HUES6 (cell line): ENCODE measurements around the gene AGTRAP.

Experiments used
- H3K27ac ChIP-seq: 2 replicates; pipeline ENCODE4 v1.7.0; 2013; ENCODE audit warnings: low read depth, mild to moderate bottlenecking, low read length, inconsistent platforms
- H3K27me3 ChIP-seq: 2 replicates; pipeline ENCODE4 v1.6.1; 2013; ENCODE audit warnings: low read length; ENCODE audit not compliant: control insufficient read depth, insufficient read depth
- H3K36me3 ChIP-seq: 2 replicates; pipeline ENCODE4 v1.6.1; 2013; ENCODE audit warnings: low read length; ENCODE audit not compliant: control insufficient read depth, insufficient read depth
- H3K4me1 ChIP-seq: 2 replicates; pipeline ENCODE4 v1.6.1; 2013; ENCODE audit warnings: low read length; ENCODE audit not compliant: control insufficient read depth, insufficient read depth
- H3K4me3 ChIP-seq: 2 replicates; pipeline ENCODE4 v1.5.1; 2013; ENCODE audit warnings: low read depth, low read length
- H3K9ac ChIP-seq: one replicate; pipeline ENCODE4 v1.6.1; 2013; ENCODE audit warnings: mild to moderate bottlenecking, low read length
- H3K9me3 ChIP-seq: 2 replicates; pipeline ENCODE4 v1.6.1; 2013; ENCODE audit warnings: low read depth, low read length; ENCODE audit not compliant: control insufficient read depth, insufficient read depth

The AGTRAP gene

DNA sequence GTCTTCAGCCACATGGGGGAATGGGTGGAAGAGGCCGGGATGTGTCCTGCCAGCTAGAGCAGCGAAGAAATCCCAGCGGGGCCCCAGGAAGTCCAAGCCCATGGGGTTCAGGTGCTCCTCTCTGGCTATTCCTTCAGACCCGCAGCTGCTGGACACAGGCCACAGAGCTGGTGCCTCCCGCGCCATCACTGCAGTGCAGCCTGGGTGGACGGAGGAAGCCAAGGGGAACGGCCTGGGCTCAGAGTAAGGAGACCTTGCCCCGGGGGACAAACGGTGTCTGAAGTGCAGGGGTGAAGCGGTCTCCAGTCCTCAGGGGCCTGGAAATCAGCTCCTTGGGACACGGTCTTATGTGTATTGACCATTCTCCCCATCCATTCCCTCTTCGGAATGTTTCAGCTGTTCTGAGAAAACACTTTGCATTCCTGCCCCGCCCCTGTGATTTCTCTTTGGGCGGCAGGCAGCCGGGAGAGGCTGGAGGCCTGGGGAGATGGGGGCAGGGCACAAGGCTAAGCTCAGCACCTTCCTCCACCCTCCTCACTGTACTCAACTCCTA is 51.4 kb downstream of the AGTRAP start:
- H3K4me1 ChIP-seq: peaks cover 41% of the 10 kb centered on the region
- H3K9ac ChIP-seq: peak overlapping the region; percentile 66
- H3K27ac ChIP-seq: peak overlapping the region; percentile 72; the same call in 1 of the 2 replicates

DNA sequence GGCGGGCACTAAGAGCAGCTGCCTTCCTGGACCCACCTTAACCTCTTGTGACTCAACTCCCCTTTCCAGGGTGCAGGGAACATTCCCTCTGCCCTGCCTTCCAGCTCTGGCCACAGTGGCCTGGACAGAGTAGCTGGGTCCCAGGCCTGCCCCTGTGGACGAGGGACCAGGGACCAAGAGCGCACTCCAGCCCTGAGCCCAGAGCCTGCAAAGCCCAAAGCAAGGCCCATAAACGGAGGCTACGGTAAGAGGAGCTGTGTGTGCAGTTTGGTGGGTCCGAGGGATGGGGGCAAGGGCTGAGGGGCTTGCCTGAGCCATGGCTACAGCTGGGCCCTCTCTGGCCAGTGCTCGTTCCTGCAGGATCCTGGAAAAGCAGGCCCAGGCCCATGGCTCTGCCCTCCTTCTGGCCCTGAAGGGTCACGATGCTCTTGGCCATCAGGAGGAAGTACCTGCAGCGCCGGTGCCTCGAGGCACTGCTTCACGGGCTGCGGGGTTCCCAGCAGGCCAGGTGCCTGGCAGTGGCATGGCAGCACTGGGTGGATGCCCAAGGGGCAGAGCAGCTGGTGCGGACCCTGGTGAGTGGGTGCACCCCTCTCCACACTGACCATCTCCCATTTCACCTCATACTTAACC is 52.0 kb downstream of the AGTRAP start:
- Histone ChIP-seq H3K4me3 (peak overlapping the region; percentile 38; the same call in 1 of the 2 replicates), H3K27me3 (no peaks in the 10 kb centered on the region), H3K9me3 (no peaks in the 10 kb centered on the region), H3K4me1 (peaks cover 41% of the 10 kb centered on the region), H3K27ac (peak overlapping the region; percentile 6; the same call in 1 of the 2 replicates), H3K9ac (peak overlapping the region; percentile 66), H3K36me3 (peaks cover 32% of the 10 kb centered on the region)

More for the DNA sequence above, 51.4 kb downstream of the AGTRAP start:
- Histone ChIP-seq H3K4me3 (peak overlapping the region; percentile 38; the same call in 1 of the 2 replicates), H3K27me3 (no peaks in the 10 kb centered on the region), H3K36me3 (peaks cover 26% of the 10 kb centered on the region), H3K9me3 (no peaks in the 10 kb centered on the region)

GRCh38 chr1:11788549-11789053 is 52.7 kb downstream of the AGTRAP start:
- no peak overlapping the region for H3K4me3 ChIP-seq
- H3K9me3 ChIP-seq: no peaks in the 10 kb centered on the region
- no peak overlapping the region for H3K27ac ChIP-seq
- H3K27me3 ChIP-seq: no peaks in the 10 kb centered on the region
- H3K9ac ChIP-seq: no peak overlapping the region
- peaks cover 34% of the 10 kb centered on the region for H3K36me3 ChIP-seq
- H3K4me1 ChIP-seq: peaks cover 41% of the 10 kb centered on the region

DNA sequence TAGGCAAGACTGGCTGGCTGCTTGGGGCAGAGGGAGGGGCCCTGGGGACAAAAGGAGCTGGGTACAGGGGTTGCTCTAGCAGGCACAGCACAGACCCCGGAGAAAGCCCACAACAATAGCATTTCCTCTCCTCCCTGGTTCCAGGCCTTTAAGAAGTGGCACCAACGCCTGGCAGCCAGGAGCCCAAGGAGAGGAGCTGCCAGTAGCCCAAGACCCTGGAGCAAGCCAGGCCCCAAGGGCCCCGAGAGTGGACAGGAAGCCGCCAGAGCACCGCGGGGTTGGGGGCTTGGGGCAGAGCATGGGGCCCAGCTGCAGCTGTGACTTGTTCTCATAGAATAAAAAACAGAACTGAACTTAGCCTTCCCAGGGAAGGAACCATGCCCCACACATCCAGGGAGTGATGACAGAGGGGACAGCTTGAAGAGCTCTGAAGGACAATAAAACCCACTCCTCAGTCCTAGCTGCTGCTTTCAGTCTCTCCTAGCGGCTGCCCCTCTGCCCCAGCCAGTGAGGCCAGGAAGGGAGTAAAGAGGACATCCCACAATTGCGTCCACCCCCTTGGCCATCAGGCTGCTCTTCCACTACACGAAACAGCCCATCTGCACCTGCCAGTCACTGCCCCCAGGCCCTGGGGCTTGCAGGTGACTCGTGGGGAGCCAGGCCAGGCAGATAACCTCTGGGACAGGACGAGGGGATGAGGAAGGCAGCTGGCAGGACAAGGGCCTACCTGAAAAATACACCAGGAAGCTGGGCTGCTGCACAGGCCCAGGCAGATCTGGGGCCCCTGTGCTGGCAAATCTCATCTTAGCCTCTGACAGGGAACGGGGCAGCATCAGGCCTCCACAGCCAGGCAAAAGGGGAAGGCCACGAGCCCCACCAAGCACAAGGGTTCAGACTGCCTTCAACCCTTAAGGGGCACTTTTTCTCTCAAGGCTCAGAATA is 53.5 kb downstream of the AGTRAP start:
- Histone ChIP-seq H3K9ac (peak overlapping the region; percentile 7), H3K4me3 (no peak overlapping the region), H3K27me3 (no peaks in the 10 kb centered on the region), H3K27ac (no peak overlapping the region; the same call in 1 of the 2 replicates), H3K4me1 (peaks cover 38% of the 10 kb centered on the region), H3K9me3 (no peaks in the 10 kb centered on the region), H3K36me3 (peaks cover 42% of the 10 kb centered on the region)

GRCh38 chr1:11790101-11790879 is 54.4 kb downstream of the AGTRAP start:
- no peak overlapping the region for H3K9ac ChIP-seq
- H3K36me3 ChIP-seq: peaks cover 51% of the 10 kb centered on the region
- H3K9me3 ChIP-seq: no peaks in the 10 kb centered on the region
- H3K27me3 ChIP-seq: no peaks in the 10 kb centered on the region
- no peak overlapping the region for H3K27ac ChIP-seq
- peaks cover 30% of the 10 kb centered on the region for H3K4me1 ChIP-seq
- no peak overlapping the region for H3K4me3 ChIP-seq

DNA sequence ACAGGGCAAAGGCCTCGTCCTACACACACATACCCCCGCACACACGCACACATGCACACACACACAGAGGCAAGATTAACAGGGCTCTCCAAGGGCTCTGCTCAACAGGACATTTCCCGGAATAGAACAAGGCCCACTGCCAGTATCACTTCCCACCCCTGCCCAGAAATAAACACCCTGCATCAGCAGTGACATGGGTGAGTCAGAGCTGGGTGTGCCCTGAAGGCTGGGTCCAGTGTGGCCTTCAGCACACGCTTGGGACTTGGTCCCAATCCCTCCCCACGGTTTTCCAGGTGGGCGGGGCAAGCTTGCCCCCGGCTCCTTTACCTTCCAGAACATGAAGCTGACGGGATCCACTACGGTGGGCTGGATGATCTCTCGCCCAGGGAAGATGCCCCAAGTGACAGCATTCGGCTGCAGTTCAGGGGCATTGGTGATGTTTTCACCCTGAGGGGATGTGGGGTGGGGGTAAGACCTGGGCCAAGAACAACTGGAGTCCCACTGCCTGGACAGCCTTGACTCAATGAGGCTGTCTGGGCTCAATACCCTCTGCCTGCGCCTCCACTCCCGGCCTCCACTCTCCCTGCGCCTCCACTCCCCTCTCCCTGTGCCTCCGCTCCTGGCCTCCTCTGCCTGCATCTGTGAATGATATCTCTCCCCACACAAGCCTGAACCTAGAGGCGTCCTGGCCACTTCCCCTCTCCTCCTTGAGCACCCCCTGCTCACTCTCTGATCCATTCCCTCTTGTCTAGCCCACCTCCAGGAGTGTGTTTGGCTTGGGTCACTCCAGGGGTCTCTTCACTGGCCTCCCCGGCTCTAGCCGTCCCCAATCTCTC is 55.2 kb downstream of the AGTRAP start:
- no peaks in the 10 kb centered on the region for H3K9me3 ChIP-seq
- peaks cover 26% of the 10 kb centered on the region for H3K4me1 ChIP-seq
- no peaks in the 10 kb centered on the region for H3K27me3 ChIP-seq
- no peak overlapping the region for H3K4me3 ChIP-seq
- no peak overlapping the region for H3K9ac ChIP-seq
- H3K36me3 ChIP-seq: peaks cover 58% of the 10 kb centered on the region
- H3K27ac ChIP-seq: no peak overlapping the region

- Histone ChIP-seq H3K4me1 (peaks cover 16% of the 10 kb centered on the region), H3K9me3 (no peaks in the 10 kb centered on the region), H3K9ac (no peak overlapping the region), H3K4me3 (no peak overlapping the region), H3K27me3 (no peaks in the 10 kb centered on the region), H3K36me3 (peaks cover 64% of the 10 kb centered on the region), H3K27ac (no peak overlapping the region)
Observed at GRCh38 chr1:11792106-11792505, 56.2 kb downstream of the AGTRAP start.

GRCh38 chr1:11793819-11794218 is 57.9 kb downstream of the AGTRAP start:
- Histone ChIP-seq H3K36me3 (peaks cover 64% of the 10 kb centered on the region), H3K27me3 (no peaks in the 10 kb centered on the region), H3K9ac (no peak overlapping the region), H3K9me3 (no peaks in the 10 kb centered on the region), H3K27ac (no peak overlapping the region), H3K4me3 (no peak overlapping the region), H3K4me1 (no peaks in the 10 kb centered on the region)

DNA sequence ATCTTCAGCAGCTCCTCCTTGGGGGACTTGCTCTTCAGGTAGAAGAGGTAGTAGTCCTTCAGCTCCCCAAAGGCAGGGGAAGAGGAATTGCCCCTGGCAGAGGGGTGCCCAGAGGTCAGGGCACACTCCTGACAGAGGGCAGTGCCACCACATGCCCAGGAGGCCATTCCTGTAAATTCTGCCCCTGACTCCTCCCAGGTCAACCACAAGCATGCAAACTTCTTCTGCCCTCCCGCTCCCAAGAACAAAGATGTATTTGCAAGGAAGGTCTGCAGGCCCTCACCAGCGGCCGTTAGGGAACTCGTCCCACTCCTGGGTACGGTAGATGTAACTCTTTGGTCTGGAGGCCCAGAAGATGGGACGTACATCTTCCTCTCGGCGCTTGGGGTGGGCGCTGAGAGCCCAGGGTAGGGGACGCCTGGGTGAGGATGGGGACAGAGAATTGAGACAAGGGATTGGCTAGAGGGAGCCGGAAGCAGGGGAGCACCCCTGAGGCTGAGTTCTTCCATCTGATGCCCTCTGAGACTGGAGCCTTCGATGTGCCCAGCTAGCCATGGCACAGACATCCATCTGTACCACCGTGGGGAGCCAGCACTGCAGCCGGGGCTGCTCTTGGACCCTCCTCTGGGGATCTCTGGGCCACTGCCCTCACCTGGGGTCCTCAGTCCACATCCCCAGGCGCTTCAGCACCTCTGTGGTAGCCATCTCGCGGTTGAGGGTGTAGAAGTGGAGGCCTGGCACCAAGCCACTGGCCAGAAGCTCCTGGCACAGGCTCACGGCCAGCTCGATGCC is 58.7 kb downstream of the AGTRAP start:
- no peak overlapping the region for H3K9ac ChIP-seq
- no peaks in the 10 kb centered on the region for H3K9me3 ChIP-seq
- peaks cover 70% of the 10 kb centered on the region for H3K36me3 ChIP-seq
- no peak overlapping the region for H3K4me3 ChIP-seq
- no peaks in the 10 kb centered on the region for H3K4me1 ChIP-seq
- no peak overlapping the region for H3K27ac ChIP-seq
- no peaks in the 10 kb centered on the region for H3K27me3 ChIP-seq
